ENCODE data around the gene KIAA1328.

DNA sequence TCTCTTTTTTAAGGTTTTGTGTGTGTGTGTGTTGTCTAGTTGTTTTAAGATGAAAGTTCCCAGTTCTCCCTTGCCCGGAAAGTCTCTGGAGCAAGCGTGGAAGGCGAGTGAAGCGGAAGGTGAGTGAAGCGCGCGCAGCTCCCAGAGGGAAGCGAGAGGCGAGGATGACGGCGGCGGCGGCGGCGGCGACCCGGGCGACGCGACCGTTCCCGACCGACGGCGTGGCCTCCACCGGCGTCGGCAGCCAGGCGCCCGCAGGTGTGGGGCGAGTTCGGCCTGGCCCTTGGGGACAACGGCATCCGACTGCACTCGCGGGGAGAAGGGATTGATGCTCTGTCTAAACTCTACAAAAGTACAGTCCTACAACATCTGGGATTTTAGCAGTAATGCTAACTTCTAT is 414.8 kb downstream of the KIAA1328 start:
- no peak for TF ChIP-seq CTCF (conservative IDR thresholded peaks at IDR 0.05)
- TF ChIP-seq ZFX (IDR thresholded peaks at IDR 0.05) = no peak

Data from C4-2B (cell line).